ENCODE data around the gene NCKAP5. TPM values are rescaled to one million over a fixed set of nuclear protein-coding genes. Genes with fewer than 3 reads are reported as not detected.

NCKAP5 gene
- total RNA-seq, 1 donor from 2014 or later, result not detected

- H3K36me3 Mint-ChIP-seq (ENCODE audit: low read depth), result no peaks in the 10 kb centered on the region
- no peak overlapping the region for H3K27ac Mint-ChIP-seq
- DNase-seq (ENCODE audit: low spot score), result no peak
- intact Hi-C loops (cut with micrococcal nuclease), result no loop called here
- H3K4me1 Mint-ChIP-seq (ENCODE audit: low read depth), result no peaks in the 10 kb centered on the region
- H3K27me3 Mint-ChIP-seq (ENCODE audit: insufficient read depth), result no peaks in the 10 kb centered on the region
- peaks cover 3% of the 10 kb centered on the region for H3K9me3 Mint-ChIP-seq
- H3K4me3 Mint-ChIP-seq, result no peak overlapping the region
Measured at GRCh38 chr2:133072837-133073694, 495.2 kb downstream of the NCKAP5 start.

GRCh38 chr2:133063775-133064174, 504.5 kb downstream of the NCKAP5 start:
- no peak overlapping the region for H3K27ac Mint-ChIP-seq
- no peaks in the 10 kb centered on the region for H3K4me1 Mint-ChIP-seq (ENCODE audit: low read depth)
- no peak overlapping the region for H3K4me3 Mint-ChIP-seq
- no peaks in the 10 kb centered on the region for H3K9me3 Mint-ChIP-seq
- intact Hi-C loops (cut with micrococcal nuclease), result no loop called here
- no peak for DNase-seq (ENCODE audit: low spot score)
- H3K36me3 Mint-ChIP-seq (ENCODE audit: low read depth), result no peaks in the 10 kb centered on the region
- no peaks in the 10 kb centered on the region for H3K27me3 Mint-ChIP-seq (ENCODE audit: insufficient read depth)

GRCh38 chr2:133062931-133063665, 505.2 kb downstream of the NCKAP5 start:
- intact Hi-C loops (cut with micrococcal nuclease), result no loop called here
- Mint-ChIP-seq H3K4me1 (ENCODE audit: low read depth) (no peaks in the 10 kb centered on the region), H3K27me3 (ENCODE audit: insufficient read depth) (no peaks in the 10 kb centered on the region), H3K36me3 (ENCODE audit: low read depth) (no peaks in the 10 kb centered on the region), H3K27ac (no peak overlapping the region), H3K9me3 (no peaks in the 10 kb centered on the region), H3K4me3 (no peak overlapping the region)
- DNase-seq (ENCODE audit: low spot score), result no peak

GRCh38 chr2:133061874-133062593, 506.2 kb downstream of the NCKAP5 start:
- intact Hi-C loops (cut with micrococcal nuclease), result no loop called here

GRCh38 chr2:133054297-133054696, 514.0 kb downstream of the NCKAP5 start:
- intact Hi-C loops (cut with micrococcal nuclease), result no loop called here
- H3K9me3 Mint-ChIP-seq, result no peaks in the 10 kb centered on the region
- no peaks in the 10 kb centered on the region for H3K4me1 Mint-ChIP-seq (ENCODE audit: low read depth)
- H3K4me3 Mint-ChIP-seq, result no peak overlapping the region
- no peak for DNase-seq (ENCODE audit: low spot score)
- H3K36me3 Mint-ChIP-seq (ENCODE audit: low read depth), result no peaks in the 10 kb centered on the region
- H3K27me3 Mint-ChIP-seq (ENCODE audit: insufficient read depth), result no peaks in the 10 kb centered on the region
- no peak overlapping the region for H3K27ac Mint-ChIP-seq

More at GRCh38 chr2:133061874-133062593, 506.2 kb downstream of the NCKAP5 start:
- no peak for DNase-seq (ENCODE audit: low spot score)
- Mint-ChIP-seq H3K27ac (no peak overlapping the region), H3K36me3 (ENCODE audit: low read depth) (no peaks in the 10 kb centered on the region), H3K9me3 (no peaks in the 10 kb centered on the region), H3K4me1 (ENCODE audit: low read depth) (no peaks in the 10 kb centered on the region), H3K27me3 (ENCODE audit: insufficient read depth) (no peaks in the 10 kb centered on the region), H3K4me3 (no peak overlapping the region)

- Mint-ChIP-seq H3K27me3 (ENCODE audit: insufficient read depth) (no peaks in the 10 kb centered on the region), H3K9me3 (no peaks in the 10 kb centered on the region), H3K4me3 (no peak overlapping the region), H3K4me1 (ENCODE audit: low read depth) (no peaks in the 10 kb centered on the region), H3K36me3 (ENCODE audit: low read depth) (no peaks in the 10 kb centered on the region), H3K27ac (no peak overlapping the region)
- DNase-seq (ENCODE audit: low spot score), result no peak
- intact Hi-C loops (cut with micrococcal nuclease), result no loop called here
Measured at GRCh38 chr2:133053541-133053940, 514.7 kb downstream of the NCKAP5 start.

GRCh38 chr2:133045787-133046186, 522.5 kb downstream of the NCKAP5 start:
- Mint-ChIP-seq H3K27me3 (ENCODE audit: insufficient read depth) (no peaks in the 10 kb centered on the region), H3K9me3 (no peaks in the 10 kb centered on the region), H3K36me3 (ENCODE audit: low read depth) (no peaks in the 10 kb centered on the region), H3K27ac (no peak overlapping the region), H3K4me3 (no peak overlapping the region), H3K4me1 (ENCODE audit: low read depth) (no peaks in the 10 kb centered on the region)
- DNase-seq (ENCODE audit: low spot score), result no peak
- intact Hi-C loops (cut with micrococcal nuclease), result no loop called here

- intact Hi-C loops (cut with micrococcal nuclease), result no loop called here
- Mint-ChIP-seq H3K36me3 (ENCODE audit: low read depth) (no peaks in the 10 kb centered on the region), H3K27me3 (ENCODE audit: insufficient read depth) (no peaks in the 10 kb centered on the region), H3K4me1 (ENCODE audit: low read depth) (no peaks in the 10 kb centered on the region), H3K9me3 (no peaks in the 10 kb centered on the region), H3K27ac (no peak overlapping the region), H3K4me3 (no peak overlapping the region)
- no peak for DNase-seq (ENCODE audit: low spot score)
Measured at GRCh38 chr2:133044556-133044955, 523.7 kb downstream of the NCKAP5 start.

GRCh38 chr2:133040170-133040569, 528.1 kb downstream of the NCKAP5 start:
- Mint-ChIP-seq H3K36me3 (ENCODE audit: low read depth) (no peaks in the 10 kb centered on the region), H3K27ac (no peak overlapping the region), H3K4me1 (ENCODE audit: low read depth) (no peaks in the 10 kb centered on the region), H3K27me3 (ENCODE audit: insufficient read depth) (no peaks in the 10 kb centered on the region), H3K4me3 (no peak overlapping the region), H3K9me3 (peaks cover 5% of the 10 kb centered on the region)
- intact Hi-C loops (cut with micrococcal nuclease), result no loop called here
- no peak for DNase-seq (ENCODE audit: low spot score)

- intact Hi-C loops (cut with micrococcal nuclease), result no loop called here
- no peak for DNase-seq (ENCODE audit: low spot score)
- H3K9me3 Mint-ChIP-seq, result peaks cover 10% of the 10 kb centered on the region
- H3K4me1 Mint-ChIP-seq (ENCODE audit: low read depth), result no peaks in the 10 kb centered on the region
- no peak overlapping the region for H3K27ac Mint-ChIP-seq
- H3K27me3 Mint-ChIP-seq (ENCODE audit: insufficient read depth), result no peaks in the 10 kb centered on the region
- no peak overlapping the region for H3K4me3 Mint-ChIP-seq
- no peaks in the 10 kb centered on the region for H3K36me3 Mint-ChIP-seq (ENCODE audit: low read depth)
Measured at GRCh38 chr2:133039531-133039930, 528.7 kb downstream of the NCKAP5 start.

GRCh38 chr2:133026536-133027177, 541.6 kb downstream of the NCKAP5 start:
- no peak for DNase-seq (ENCODE audit: low spot score)
- Mint-ChIP-seq H3K36me3 (ENCODE audit: low read depth) (no peaks in the 10 kb centered on the region), H3K9me3 (peaks cover 9% of the 10 kb centered on the region), H3K27me3 (ENCODE audit: insufficient read depth) (no peaks in the 10 kb centered on the region), H3K4me3 (no peak overlapping the region), H3K4me1 (ENCODE audit: low read depth) (no peaks in the 10 kb centered on the region), H3K27ac (no peak overlapping the region)
- intact Hi-C loops (cut with micrococcal nuclease), result no loop called here

- no peaks in the 10 kb centered on the region for H3K4me1 Mint-ChIP-seq (ENCODE audit: low read depth)
- H3K27me3 Mint-ChIP-seq (ENCODE audit: insufficient read depth), result no peaks in the 10 kb centered on the region
- no peaks in the 10 kb centered on the region for H3K36me3 Mint-ChIP-seq (ENCODE audit: low read depth)
- intact Hi-C loops (cut with micrococcal nuclease), result no loop called here
- H3K9me3 Mint-ChIP-seq, result peaks cover 4% of the 10 kb centered on the region
- no peak overlapping the region for H3K4me3 Mint-ChIP-seq
- DNase-seq (ENCODE audit: low spot score), result no peak
- H3K27ac Mint-ChIP-seq, result no peak overlapping the region
Measured at GRCh38 chr2:133025004-133025403, 543.3 kb downstream of the NCKAP5 start.

All from activated T-helper 1 cell treated with anti-CD3 and anti-CD28 coated beads, Interleukin-12 subunit alpha, Interleukin-12 subunit beta, Interleukin-2, Interleukin-4 antibody, amounts not matched to agents 30 ng/mL and 10 ng/mL and 1 ng/mL, durations not matched to agents 14 hours and 24 hours and 36 hours (primary cell).